HepG2 (cell line): ENCODE measurements around the gene PHKG1. TPM values are rescaled to one million over a fixed set of nuclear protein-coding genes. Genes with fewer than 3 reads are reported as not detected.

Experiments used
- CREB3 ChIP-seq: sonication (generic); formaldehyde crosslinking; IDR thresholded peaks from 2 replicates; pipeline ENCODE4 v1.5.0; 2020; ENCODE audit warnings: missing genetic modification reagents
- GATA4 ChIP-seq: sonication (generic); IDR thresholded peaks from 2 replicates; pipeline ENCODE4 v1.6.1; 2016; ENCODE audit warnings: antibody characterized with exemption, low read depth, borderline replicate concordance
- NPAS2 ChIP-seq: sonication (generic); formaldehyde crosslinking; IDR thresholded peaks from 2 replicates; pipeline ENCODE4 v1.8.0; 2022; ENCODE audit warnings: mild to moderate bottlenecking, missing genetic modification reagents, borderline replicate concordance
- POGK ChIP-seq: sonication (generic); formaldehyde crosslinking; conservative IDR thresholded peaks from 2 replicates; pipeline ENCODE4 v1.8.0; 2022; ENCODE audit warnings: mild to moderate bottlenecking, moderate library complexity, missing genetic modification reagents
- REXO4 ChIP-seq: sonication (generic); formaldehyde crosslinking; IDR thresholded peaks from 2 replicates; pipeline ENCODE4 v1.8.0; 2022; ENCODE audit warnings: missing genetic modification reagents, mild to moderate bottlenecking, borderline replicate concordance
- SRF ChIP-seq: IDR thresholded peaks from 2 replicates; pipeline ENCODE4 v1.6.1; 2011; ENCODE audit warnings: mild to moderate bottlenecking, low read depth, low read length, moderate library complexity
- THRA ChIP-seq: sonication (generic); formaldehyde crosslinking; IDR thresholded peaks from 2 replicates; pipeline ENCODE4 v1.4.0; 2020; ENCODE audit warnings: missing genetic modification reagents, borderline replicate concordance
- TRAFD1 ChIP-seq: sonication (generic); formaldehyde crosslinking; IDR thresholded peaks from 2 replicates; pipeline ENCODE4 v1.5.1; 2020; ENCODE audit warnings: missing genetic modification reagents, mild to moderate bottlenecking, borderline replicate concordance
- WIZ ChIP-seq: sonication (generic); formaldehyde crosslinking; IDR thresholded peaks from 2 replicates; pipeline ENCODE4 v1.5.1; 2020; ENCODE audit warnings: mild to moderate bottlenecking, missing genetic modification reagents
- ZNF281 ChIP-seq: sonication (generic); formaldehyde crosslinking; IDR thresholded peaks from 2 replicates; pipeline ENCODE4 v1.4.0; 2020; ENCODE audit warnings: missing genetic modification reagents, borderline replicate concordance
- ZNF484 ChIP-seq: sonication (generic); formaldehyde crosslinking; IDR thresholded peaks from 2 replicates; pipeline ENCODE4 v1.5.1; 2020; ENCODE audit warnings: mild to moderate bottlenecking, low read depth, missing genetic modification reagents, borderline replicate concordance
- ZNF644 ChIP-seq: IDR thresholded peaks from 2 replicates; pipeline ENCODE4 v1.6.1; 2016; ENCODE audit warnings: low read depth
- polyA plus RNA-seq, 8 experiments: library from polyadenylated mRNA; depleted of rRNA in 3 of 8; stranded (reverse) in 7 of 8; unstranded in 1 of 8; fragments of >200 nt; fragmentation: Illumina TruSeq in 4 of 8; extraction: Trizol in 4 of 8; gene quantifications; 2 replicates each; pipeline versions ENCODE4 v1.2.1 to v1.2.3, GENCODE V29; 2011 to 2016; ENCODE audit warnings: low read depth in 4 of 8, missing spikeins in 1 of 8, mixed read lengths in 1 of 8; ENCODE audit not compliant: insufficient read depth in 1 of 8
- total RNA-seq, 5 experiments: library from RNA; depleted of rRNA; stranded (reverse); fragments of >200 nt; fragmentation: Illumina TruSeq; extraction: Trizol; gene quantifications; 2 replicates each; pipeline ENCODE4 v1.2.3, GENCODE V29; 2016; ENCODE audit warnings: low read depth in 1 of 5

The PHKG1 gene
- total and polyA plus RNA-seq, 2 of the 13 experiments (the other 11 are each of a cell fraction or from before 2014, with no cell fraction given), result 0.44 to 0.71 TPM

GRCh38 chr7:56079450-56080185, 13.1 kb downstream of the PHKG1 start (continued):
- TF ChIP-seq POGK (no peak), ZNF644 (CRISPR knock-in tag) (no peak), SRF (no peak), CREB3 (CRISPR knock-in tag) (no peak), NPAS2 (CRISPR knock-in tag) (no peak), ZNF281 (CRISPR knock-in tag) (0 out of 2 replicates have a peak, but pooled peaks have one; percentile 9), REXO4 (CRISPR knock-in tag) (no peak), ZNF484 (no peak), GATA4 (no peak), THRA (CRISPR knock-in tag) (peak; percentile 81; the same call in 1 of the 2 replicates), TRAFD1 (no peak), WIZ (no peak)
